NK-92 treated with Interleukin-12 subunit alpha and Interleukin-12 subunit beta, amount 100 ng/mL, for 24 hours (cell line): ENCODE measurements around the gene HPN.

Experiments
- DNase-seq: peaks from one replicate; lab custom pipeline; 2025; lab: John Stamatoyannopoulos, UW

The HPN gene

DNA sequence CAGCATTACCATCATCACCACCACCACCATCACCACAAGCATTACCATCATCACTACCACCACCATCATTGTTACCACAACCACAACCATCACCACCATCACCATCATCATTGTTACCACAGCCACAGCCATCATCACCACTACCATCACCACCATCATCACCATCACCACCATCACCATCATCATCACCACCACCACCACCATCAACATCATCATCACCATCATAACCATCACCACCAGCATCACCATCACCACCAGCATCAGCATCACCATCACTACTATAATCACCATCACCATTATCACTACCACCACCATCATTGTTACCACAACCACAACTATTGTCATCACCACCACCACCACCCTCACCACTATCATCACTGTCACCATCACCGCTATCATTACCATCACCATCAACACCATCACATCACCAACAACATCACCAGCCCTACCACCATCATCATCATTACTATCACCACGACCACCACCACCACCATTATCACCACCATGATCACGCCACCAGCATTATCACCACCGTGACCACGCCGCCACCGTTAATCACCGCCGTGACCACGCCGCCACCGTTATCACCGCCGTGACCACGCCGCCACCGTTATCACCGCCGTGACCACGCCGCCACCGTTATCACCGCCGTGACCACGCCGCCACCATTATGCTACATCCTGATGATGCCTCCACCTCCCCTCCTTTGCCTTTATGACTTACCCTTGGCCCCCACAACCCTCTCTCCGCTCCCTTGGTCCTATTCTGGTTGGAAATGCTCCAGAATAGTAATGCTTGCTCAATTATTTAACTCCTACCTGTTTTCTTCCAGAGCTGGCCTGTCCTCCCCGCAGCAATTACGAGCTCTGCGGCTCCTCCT is 64.1 kb downstream of the HPN start:
- DNase-seq = no peak

DNA sequence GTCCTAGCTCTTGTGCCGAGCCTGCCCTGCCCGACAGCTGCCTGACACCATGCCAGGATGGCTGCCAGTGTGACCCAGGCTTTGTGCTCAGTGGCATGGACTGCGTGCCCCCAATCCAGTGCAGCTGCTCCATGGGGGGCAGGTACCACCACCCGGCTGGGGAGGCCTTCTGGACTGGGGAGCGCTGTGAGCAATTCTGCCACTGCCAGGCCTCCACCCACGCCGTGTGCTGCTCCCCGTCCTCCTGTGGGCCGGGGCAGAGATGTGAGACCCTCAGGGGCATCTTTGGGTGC is 64.7 kb downstream of the HPN start:
- no peak for DNase-seq

DNA sequence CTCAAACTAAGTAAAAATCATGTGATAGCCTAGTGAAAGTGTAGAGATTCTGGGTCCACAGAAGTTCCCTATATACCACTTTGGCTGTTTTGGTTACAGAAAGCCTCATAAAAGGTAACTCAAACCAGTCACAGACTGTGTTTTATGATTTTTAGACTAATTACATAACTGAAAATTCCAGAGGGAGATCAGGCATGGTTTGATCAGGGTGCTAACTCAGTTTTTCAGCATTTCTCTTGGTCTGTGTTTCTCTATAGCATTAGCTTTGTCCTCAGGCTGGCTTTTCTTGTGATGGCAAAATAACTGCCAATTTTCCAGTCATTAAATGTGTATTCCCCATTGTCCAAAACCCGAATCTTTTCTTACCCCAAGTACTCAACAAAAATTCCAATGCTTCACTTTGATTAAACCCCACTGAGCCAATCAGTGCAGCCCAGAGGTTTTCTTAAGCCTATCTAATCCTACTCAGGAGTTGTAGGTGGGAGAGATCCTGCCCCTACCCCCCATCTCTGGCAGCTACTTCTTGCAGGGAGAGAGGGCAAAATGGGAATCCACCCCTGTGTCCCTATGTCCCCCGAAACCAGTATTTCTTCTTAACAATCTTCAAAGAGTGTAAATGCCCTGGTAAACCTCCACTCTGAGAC is 65.5 kb downstream of the HPN start:
- no peak for DNase-seq

GRCh38 chr19:35107545-35107944 is 66.0 kb downstream of the HPN start:
- no peak for DNase-seq

- DNase-seq = no peak
Measured at GRCh38 chr19:35108730-35109129, 67.2 kb downstream of the HPN start.

- no peak for DNase-seq
Measured at GRCh38 chr19:35109395-35110112, 68.0 kb downstream of the HPN start.

GRCh38 chr19:35110974-35111373 is 69.5 kb downstream of the HPN start:
- DNase-seq = no peak

DNA sequence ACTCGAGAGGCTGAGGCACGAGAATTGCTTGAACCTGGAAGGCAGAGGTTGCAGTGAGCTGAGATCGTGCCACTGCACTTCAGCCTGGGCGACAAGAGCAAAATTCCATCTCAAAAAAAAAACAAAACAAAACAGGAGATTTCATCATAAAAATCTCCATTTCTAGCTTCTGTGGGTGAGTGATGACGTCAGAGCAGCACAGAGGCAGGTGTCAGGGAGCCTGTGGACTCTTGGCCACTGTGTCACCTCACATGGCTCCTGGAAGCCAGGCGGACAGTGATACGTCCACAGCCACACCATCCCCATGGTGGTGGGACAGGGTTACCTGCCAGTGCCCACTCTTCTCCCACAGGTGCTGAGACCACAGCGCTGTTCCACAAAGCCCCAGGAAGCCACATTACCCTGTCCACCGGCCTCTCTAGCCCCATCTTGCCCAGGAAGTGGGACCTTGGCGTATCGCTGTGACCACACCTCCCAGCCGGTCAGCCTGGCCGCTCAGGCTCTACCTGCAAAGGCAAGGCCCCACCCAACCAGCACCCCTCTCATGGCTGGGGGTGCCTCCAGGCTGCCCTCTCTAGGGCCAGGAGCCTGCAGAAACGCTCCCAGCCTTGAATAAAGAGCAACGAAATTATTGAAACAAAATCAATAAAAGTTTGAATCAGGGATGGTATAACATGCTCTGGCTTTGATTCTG is 71.6 kb downstream of the HPN start:
- DNase-seq = no peak

DNA sequence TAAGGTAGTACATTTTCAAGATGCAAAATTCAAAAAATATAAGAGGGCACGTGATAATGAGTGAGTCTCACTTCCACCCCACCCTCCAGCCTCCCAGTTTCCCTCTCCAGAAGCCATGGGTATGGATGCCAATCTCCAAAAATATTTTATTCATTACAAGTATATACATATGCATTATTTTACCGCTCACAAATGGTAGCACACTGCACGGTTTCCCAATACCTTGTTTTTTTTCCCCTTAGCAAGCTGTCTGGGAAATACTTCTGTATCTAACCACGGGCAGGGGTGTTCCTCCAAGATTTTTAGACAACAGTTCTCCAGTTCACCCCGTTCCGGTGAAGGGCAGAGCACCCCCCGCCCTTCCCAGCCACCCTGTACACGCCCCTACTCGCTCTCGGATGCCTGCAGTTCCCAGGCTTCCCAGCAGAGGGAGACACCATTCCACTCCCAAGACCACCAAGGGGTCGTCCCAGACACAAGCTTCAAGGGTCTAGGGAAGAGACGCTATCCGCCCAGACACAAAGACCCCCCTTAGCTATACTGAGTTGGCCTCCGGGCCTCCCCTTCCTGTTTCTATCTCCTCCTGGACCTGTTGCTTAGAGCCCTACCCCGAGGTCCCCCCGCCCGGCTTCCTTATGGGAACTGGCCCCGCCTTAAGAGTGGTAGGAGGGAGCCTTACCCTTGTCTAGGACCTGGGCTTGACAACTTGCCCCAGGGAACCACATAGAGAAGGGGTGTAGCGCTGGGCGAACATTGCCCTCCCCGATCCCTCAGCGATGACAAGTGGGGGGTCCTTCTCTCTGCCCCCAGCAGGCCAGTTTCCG is 73.0 kb downstream of the HPN start:
- no peak for DNase-seq

DNA sequence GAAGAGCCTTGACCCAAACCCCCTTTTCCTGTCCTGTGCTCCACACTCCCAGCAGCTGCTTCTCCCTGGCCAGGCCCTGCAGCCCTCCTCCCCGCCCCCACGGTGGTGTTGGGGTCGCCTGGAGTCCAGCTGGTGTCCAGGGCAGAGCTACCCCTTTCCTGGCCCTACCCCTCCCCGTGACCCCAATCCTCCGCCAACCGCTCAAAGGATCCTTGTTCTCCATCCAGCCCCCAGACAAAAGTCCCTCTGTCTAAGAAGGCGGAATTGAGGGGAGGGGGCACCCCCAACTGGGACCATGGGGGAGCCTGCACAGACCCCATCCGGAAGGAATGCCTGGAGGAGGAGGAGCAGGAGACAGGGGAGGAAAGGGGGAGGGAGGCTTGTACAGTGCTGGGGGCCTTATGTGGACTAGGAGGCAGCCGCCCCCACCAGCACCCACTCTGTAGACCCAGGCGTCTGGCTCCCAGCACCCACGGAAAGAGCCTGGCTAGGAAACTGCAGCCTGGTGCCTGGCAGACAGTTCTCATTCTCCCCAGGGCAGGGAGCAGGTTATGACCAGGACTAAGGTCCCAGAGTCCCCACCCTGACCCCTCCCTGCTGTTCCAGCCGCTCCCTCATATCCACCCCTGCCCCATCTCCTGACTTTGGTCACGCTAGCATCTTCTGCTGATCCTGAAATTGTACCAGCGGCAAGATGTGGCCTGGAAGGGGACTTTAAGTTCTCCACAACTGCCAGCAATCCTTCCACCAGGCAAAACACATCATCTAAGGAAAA is 73.8 kb downstream of the HPN start, which contains the start of gene FXYD3:
Gene FXYD3 (plus strand): TSS at position 647 of the 775 bp plus-strand sequence. CDS start 3,554 bp downstream, outside the sequence.
- DNase-seq = no peak
